Bronchial epithelial cell (primary cell): ENCODE results near the gene LENG8. TPM values are rescaled to one million over a fixed set of nuclear protein-coding genes. Genes with fewer than 3 reads are reported as not detected.

Experiments
- DNase-seq: peaks from one replicate; pipeline ENCODE4 v3.0.0-alpha.2; 2010; ENCODE audit warnings: low read depth
- FAIRE-seq: peaks from 2 replicates; lab custom pipeline; 2011; peaks lifted over from hg19 to GRCh38; lab: Jason Lieb, UNC
- H3K27me3 ChIP-seq: 2 replicates; pipeline ENCODE4 v1.5.1; 2011; ENCODE audit warnings: low read length; ENCODE audit not compliant: control insufficient read depth, insufficient read depth
- H3K36me3 ChIP-seq: 2 replicates; pipeline ENCODE4 v1.5.1; 2011; ENCODE audit warnings: low read length; ENCODE audit not compliant: control insufficient read depth, insufficient read depth
- H3K4me3 ChIP-seq: 2 replicates; pipeline ENCODE4 v1.5.1; 2011; ENCODE audit warnings: mild to moderate bottlenecking, low read depth, low read length, control low read depth
- CTCF ChIP-seq: IDR thresholded peaks from 2 replicates; pipeline ENCODE4 v1.5.1; 2011; ENCODE audit warnings: mild to moderate bottlenecking, moderate library complexity, low read length, control low read depth, inconsistent platforms; ENCODE audit not compliant: insufficient read depth, severe bottlenecking
- total RNA-seq: library from RNA; depleted of rRNA; stranded (reverse); fragments of >200 nt; gene quantifications from 2 replicates; pipeline ENCODE4 v1.2.1, GENCODE V29; 2014

The LENG8 gene
- total RNA-seq, 1 donor from 2014 or later = 26.3 TPM

GRCh38 chr19:54434112-54434872, 14.7 kb upstream of the LENG8 start:
- FAIRE-seq (no peak), DNase-seq (no peak)
- no peak for TF ChIP-seq CTCF
- H3K36me3 ChIP-seq = peaks cover 2% of the 10 kb centered on the region
- H3K27me3 ChIP-seq = no peaks in the 10 kb centered on the region
- H3K4me3 ChIP-seq = no peak overlapping the region

- no peak for DNase-seq
- Histone ChIP-seq H3K4me3 (no peak overlapping the region), H3K36me3 (peaks cover 2% of the 10 kb centered on the region), H3K27me3 (no peaks in the 10 kb centered on the region)
- no peak for FAIRE-seq
- TF ChIP-seq CTCF = no peak
Measured at GRCh38 chr19:54434873-54435214, 14.2 kb upstream of the LENG8 start.

- FAIRE-seq (no peak), DNase-seq (no peak)
- TF ChIP-seq CTCF = no peak
- Histone ChIP-seq H3K36me3 (peaks cover 2% of the 10 kb centered on the region), H3K4me3 (no peak overlapping the region), H3K27me3 (no peaks in the 10 kb centered on the region)
Measured at GRCh38 chr19:54435551-54436016, 13.4 kb upstream of the LENG8 start.

GRCh38 chr19:54436031-54436523, 12.9 kb upstream of the LENG8 start:
- H3K27me3 ChIP-seq = no peaks in the 10 kb centered on the region
- TF ChIP-seq CTCF = no peak
- no peak for DNase-seq
- H3K4me3 ChIP-seq = no peak overlapping the region
- peaks cover 2% of the 10 kb centered on the region for H3K36me3 ChIP-seq
- no peak for FAIRE-seq

- no peak for TF ChIP-seq CTCF
- DNase-seq (no peak), FAIRE-seq (no peak)
- H3K27me3 ChIP-seq = no peaks in the 10 kb centered on the region
- H3K4me3 ChIP-seq = no peak overlapping the region
- H3K36me3 ChIP-seq = peaks cover 2% of the 10 kb centered on the region
Measured at GRCh38 chr19:54436628-54437252, 12.3 kb upstream of the LENG8 start.
